OCI-LY7 (cell line): ENCODE measurements around the gene GPLD1. TPM values are rescaled to one million over a fixed set of nuclear protein-coding genes. Genes with fewer than 3 reads are reported as not detected.
A peak's percentile ranks its signal among the peaks of the same experiment; 100 is the strongest.
"Not testable (repeated sequence)": the region's sequence is repeated elsewhere in the genome, so short reads cannot be mapped to it uniquely, and the experiment has no call there.

Experiments used
- BruUV-seq: library from RNA; stranded (reverse); fragments of 400-500 nt; replicated peaks from 2 replicates; lab custom pipeline; 2021; lab: Mats Ljungman, UMichigan
- CTCF ChIA-PET: fragments of 300-600 bp; sonication (Branson Sonifier 250); formaldehyde crosslinking; loops from one replicate; lab custom pipeline; 2022; ENCODE audit warnings: antibody characterized with exemption; ENCODE audit not compliant: unreplicated experiment; lab: Charles Lee
- POLR2A ChIA-PET: fragments of 300-600 bp; sonication (Branson Sonifier 250); formaldehyde crosslinking; loops from one replicate; lab custom pipeline; 2022; ENCODE audit warnings: antibody characterized with exemption; lab: Charles Lee
- DNase-seq: peaks from one replicate; pipeline ENCODE4 v3.0.0-alpha.2; 2015; ENCODE audit warnings: low spot score
- H2AFZ ChIP-seq: fragments of 200-600 bp; sonication (generic), shearing (Covaris generic); 2 replicates; pipeline ENCODE4 v1.6.1; 2014; ENCODE audit warnings: mild to moderate bottlenecking, antibody characterized with exemption, low read length, moderate library complexity
- H3K27ac ChIP-seq: fragments of 200-600 bp; sonication (generic); 2 replicates; pipeline ENCODE4 v1.5.1; 2014; ENCODE audit warnings: mixed run types, low read depth, mild to moderate bottlenecking, moderate library complexity, low read length, inconsistent platforms; ENCODE audit not compliant: poor library complexity, severe bottlenecking
- H3K36me3 ChIP-seq: fragments of 200-600 bp; sonication (generic); 2 replicates; pipeline ENCODE4 v1.6.1; 2014; ENCODE audit warnings: mild to moderate bottlenecking, antibody characterized with exemption, low read length, moderate library complexity, mixed read lengths; ENCODE audit not compliant: insufficient read depth
- H3K4me1 ChIP-seq: fragments of 200-600 bp; sonication (generic); 2 replicates; pipeline ENCODE4 v1.5.1; 2014; ENCODE audit warnings: mild to moderate bottlenecking, low read length; ENCODE audit not compliant: insufficient read depth, poor library complexity, severe bottlenecking
- H3K4me2 ChIP-seq: fragments of 200-600 bp; sonication (generic); 2 replicates; pipeline ENCODE4 v1.6.1; 2014; ENCODE audit warnings: mild to moderate bottlenecking, low read length
- H3K4me3 ChIP-seq: fragments of 200-600 bp; sonication (generic); 2 replicates; pipeline ENCODE4 v1.5.1; 2014; ENCODE audit warnings: mild to moderate bottlenecking, low read depth, low read length; ENCODE audit not compliant: poor library complexity, severe bottlenecking
- H3K79me2 ChIP-seq: fragments of 200-600 bp; sonication (generic); 2 replicates; pipeline ENCODE4 v1.6.1; 2016; ENCODE audit warnings: low read depth, mild to moderate bottlenecking, low read length, moderate library complexity, mixed read lengths; ENCODE audit not compliant: insufficient read depth
- H3K9me2 ChIP-seq: fragments of 200-600 bp; sonication (generic); 2 replicates; pipeline ENCODE4 v1.6.1; 2016; ENCODE audit warnings: mild to moderate bottlenecking, low read length, mixed read lengths; ENCODE audit not compliant: insufficient read depth
- H3K9me3 ChIP-seq: fragments of 200-600 bp; sonication (generic); 2 replicates; pipeline ENCODE4 v1.6.1; 2014; ENCODE audit warnings: mild to moderate bottlenecking, mixed run types, low read length, mixed read lengths
- H4K20me1 ChIP-seq: fragments of 200-600 bp; sonication (generic); 2 replicates; pipeline ENCODE4 v1.6.1; 2014; ENCODE audit warnings: mild to moderate bottlenecking, antibody characterized with exemption, low read length, moderate library complexity, mixed read lengths; ENCODE audit not compliant: insufficient read depth
- CTCF ChIP-seq: fragments of 200-600 bp; sonication (generic); conservative IDR thresholded peaks from 2 replicates; pipeline ENCODE4 v1.5.1; 2014; ENCODE audit warnings: mild to moderate bottlenecking, antibody characterized with exemption, low read length, moderate library complexity, mixed read lengths
- EZH2phosphoT487 ChIP-seq: fragments of 200-600 bp; sonication (generic); IDR thresholded peaks from 2 replicates; pipeline ENCODE4 v1.6.1; 2018; ENCODE audit warnings: low read depth, borderline replicate concordance, mild to moderate bottlenecking, mixed run types, antibody characterized with exemption, low read length, moderate library complexity, mixed read lengths
- intact Hi-C: fragments of 100-400 bp; cut with micrococcal nuclease; formaldehyde crosslinking; loops from one replicate; pipeline ENCODE4 v1.10.0; 2022; ENCODE audit not compliant: unreplicated experiment
- total RNA-seq, 2 experiments: library from RNA; depleted of rRNA in 1 of 2; stranded (reverse); fragments of >200 nt in 1 of 2; shearing (Covaris generic) in 1 of 2; gene quantifications; 2 replicates each; pipeline ENCODE4 v1.2.3, GENCODE V29; 2014 to 2022

Gene GPLD1
- total RNA-seq, 2 experiments from 2014 or later, result 55.6 to 60.7 TPM

DNA sequence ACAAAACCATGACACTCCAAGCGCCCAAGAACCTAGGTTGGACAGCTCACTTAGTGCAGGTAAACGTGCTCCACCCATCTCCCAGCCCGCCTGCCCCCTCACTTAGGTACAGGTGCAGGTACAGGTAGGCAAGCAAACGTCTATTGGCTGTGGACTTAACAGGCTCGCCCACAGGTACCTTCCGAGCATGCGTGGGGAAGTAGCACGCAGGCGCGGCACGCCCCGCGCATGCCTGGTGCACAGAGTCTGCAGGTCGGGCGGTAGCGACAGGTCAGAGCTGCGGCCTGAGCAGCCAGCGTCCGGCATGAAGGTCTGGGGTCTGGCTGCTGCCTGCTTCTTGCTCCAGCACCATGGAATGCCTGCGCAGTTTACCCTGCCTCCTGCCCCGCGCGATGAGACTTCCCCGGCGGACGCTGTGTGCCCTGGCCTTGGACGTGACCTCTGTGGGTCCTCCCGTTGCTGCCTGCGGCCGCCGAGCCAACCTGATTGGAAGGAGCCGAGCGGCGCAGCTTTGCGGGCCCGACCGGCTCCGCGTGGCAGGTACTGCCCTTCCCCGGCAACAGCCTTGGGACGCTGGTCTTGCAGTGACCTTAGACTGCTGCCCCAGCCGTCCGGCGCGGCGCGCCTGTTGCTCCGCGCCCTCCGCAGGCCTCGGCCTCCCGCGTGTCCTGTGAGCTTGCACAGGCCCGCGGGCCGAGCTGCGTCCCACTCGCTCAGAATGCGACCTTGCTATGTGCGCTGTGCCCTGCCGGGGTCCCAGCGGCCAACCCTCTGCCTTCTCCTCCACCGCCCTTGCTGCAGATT, 86.5 kb downstream of the GPLD1 start, which contains the start of gene MRS2:
TSS of gene MRS2 (plus strand) at position 240 of the 804 bp plus-strand sequence. CDS start at position 351, 111 bp downstream.
- H3K27ac ChIP-seq, result no peak within 1 kb of the TSS
- H3K36me3 ChIP-seq, result no peaks in the 10 kb centered on the region
- H4K20me1 ChIP-seq, result no peaks in the 10 kb centered on the region
- CTCF ChIA-PET, result no interaction called here
- intact Hi-C loops, result no loop called here
- H3K79me2 ChIP-seq, result no peaks in the 10 kb centered on the region
- no peaks in the 10 kb centered on the region for H3K9me2 ChIP-seq
- H3K9me3 ChIP-seq, result no peaks in the 10 kb centered on the region
- no peak for DNase-seq
- TF ChIP-seq EZH2phosphoT487, result no peak
- no peak for TF ChIP-seq CTCF
- no peak within 1 kb of the TSS for H2AFZ ChIP-seq
- peak within 1 kb of the TSS; percentile 6; the same call in 1 of the 2 replicates for H3K4me2 ChIP-seq
- no peak within 1 kb of the TSS for H3K4me3 ChIP-seq
- H3K4me1 ChIP-seq, result peaks cover 4% of the 10 kb centered on the region
- no TSS peak for BruUV-seq
- POLR2A ChIA-PET, result no interaction called here

- Histone ChIP-seq H3K36me3 (no peaks in the 10 kb centered on the region), H3K4me3 (no peak overlapping the region), H3K4me2 (no peak overlapping the region), H3K9me3 (peaks cover 3% of the 10 kb centered on the region; the same call in 1 of the 2 replicates), H2AFZ (no peak overlapping the region), H3K9me2 (no peaks in the 10 kb centered on the region), H3K27ac (no peak overlapping the region), H4K20me1 (no peaks in the 10 kb centered on the region), H3K79me2 (no peaks in the 10 kb centered on the region), H3K4me1 (peaks cover 4% of the 10 kb centered on the region)
- BruUV-seq, result no TSS peak
- DNase-seq, result no peak
- TF ChIP-seq CTCF (no peak), EZH2phosphoT487 (no peak)
- intact Hi-C loops, result no loop called here
- POLR2A ChIA-PET, result no interaction called here
- CTCF ChIA-PET, result no interaction called here
Observed at GRCh38 chr6:24401458-24401857, 87.9 kb downstream of the GPLD1 start.

DNA sequence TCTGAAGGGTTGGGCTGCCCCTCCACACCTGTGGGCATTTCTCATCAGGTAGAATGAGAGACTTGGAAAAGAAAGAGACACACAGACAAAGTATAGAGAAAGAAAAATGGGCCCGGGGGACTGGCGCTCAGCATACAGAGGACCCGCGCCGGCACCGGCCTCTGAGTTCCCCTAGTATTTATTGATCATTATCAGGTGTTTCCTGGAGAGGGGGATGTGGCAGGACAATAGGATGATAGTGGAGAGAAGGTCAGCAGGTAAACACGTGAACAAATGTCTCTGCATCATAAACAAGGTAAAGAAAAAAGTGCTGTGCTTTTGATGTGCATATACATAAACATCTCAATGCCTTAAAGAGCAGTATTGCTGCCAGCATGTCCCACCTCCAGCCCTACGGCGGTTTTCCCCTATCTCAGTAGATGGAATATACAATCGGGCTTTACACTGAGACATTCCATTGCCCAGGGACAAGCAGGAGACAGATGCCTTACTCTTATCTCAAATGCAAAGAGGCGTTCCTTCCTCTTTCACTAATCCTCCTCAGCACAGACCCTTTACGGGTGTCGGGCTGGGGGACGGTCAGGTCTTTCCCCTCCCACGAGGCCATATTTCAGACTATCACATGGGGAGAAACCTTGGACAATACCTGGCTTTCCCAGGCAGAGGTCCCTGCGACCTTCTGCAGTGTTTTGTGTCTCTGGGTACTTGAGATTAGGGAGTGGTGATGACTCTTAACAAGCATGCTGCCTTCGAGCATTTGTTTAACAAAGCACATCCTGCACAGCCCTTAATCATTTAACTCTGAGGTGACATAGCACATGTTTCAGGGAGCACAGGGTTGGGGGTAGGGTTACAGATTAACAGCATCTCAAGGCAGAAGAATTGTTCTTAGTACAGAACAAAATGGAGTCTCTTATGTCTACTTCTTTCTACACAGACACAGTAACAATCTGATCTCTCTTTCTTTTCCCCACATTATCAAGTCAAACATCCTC, 89.0 kb downstream of the GPLD1 start:
- H3K9me2 ChIP-seq, H4K20me1 ChIP-seq, H3K4me3 ChIP-seq, H3K27ac ChIP-seq, H3K36me3 ChIP-seq, BruUV-seq, intact Hi-C loops, H3K4me1 ChIP-seq, CTCF ChIA-PET, POLR2A ChIA-PET, DNase-seq, H3K9me3 ChIP-seq, H3K79me2 ChIP-seq: not testable (repeated sequence)
- peak overlapping the region; percentile 4; the same call in 1 of the 2 replicates for H3K4me2 ChIP-seq
- H2AFZ ChIP-seq, result peak overlapping the region; percentile 55; the same call in 1 of the 2 replicates
